WTC11 (cell line): ENCODE results near the gene KRTAP5-6. TPM values are rescaled to one million over a fixed set of nuclear protein-coding genes. Genes with fewer than 3 reads are reported as not detected.
"Not testable (repeated sequence)": the region's sequence is repeated elsewhere in the genome, so short reads cannot be mapped to it uniquely, and the experiment has no call there.

Source experiments
- ATAC-seq: fragments of 200-7000 bp; cut with Tn5 transposase; 2 replicates; pipeline ENCODE4 v1.10.0; 2021; ENCODE audit warnings: mild to moderate bottlenecking, moderate library complexity
- CTCF ChIA-PET: fragments of 300-600 bp; sonication (Branson Sonifier 250); formaldehyde crosslinking; loops from one replicate; lab custom pipeline; 2021; ENCODE audit warnings: antibody characterized with exemption; lab: Charles Lee
- POLR2A ChIA-PET: fragments of 350-600 bp; sonication (Branson Sonifier 250); formaldehyde crosslinking; loops from one replicate; lab custom pipeline; 2021; ENCODE audit warnings: antibody characterized with exemption; lab: Charles Lee
- DNase-seq: peaks from one replicate; pipeline ENCODE4 v3.0.0; 2021; ENCODE audit warnings: low spot score
- H3K27ac Mint-ChIP-seq: 2 replicates; pipeline ENCODE4 v1.8.0; 2021; ENCODE audit warnings: mixed read lengths
- H3K27me3 Mint-ChIP-seq: 2 replicates; pipeline ENCODE4 v1.8.0; 2021; ENCODE audit warnings: low read depth, mild to moderate bottlenecking, moderate library complexity, mixed read lengths
- H3K36me3 Mint-ChIP-seq: 2 replicates; pipeline ENCODE4 v1.8.0; 2021; ENCODE audit warnings: mixed read lengths
- H3K4me1 Mint-ChIP-seq: 2 replicates; pipeline ENCODE4 v1.8.0; 2022; ENCODE audit warnings: mixed read lengths
- H3K4me3 Mint-ChIP-seq: 2 replicates; pipeline ENCODE4 v1.8.0; 2021; ENCODE audit warnings: mild to moderate bottlenecking, moderate library complexity, mixed read lengths
- H3K9me3 Mint-ChIP-seq: 2 replicates; pipeline ENCODE4 v1.8.0; 2021; ENCODE audit warnings: mixed read lengths
- ATF2 ChIP-seq: sonication (generic); formaldehyde crosslinking; IDR thresholded peaks from 2 replicates; pipeline ENCODE4 v1.8.1; 2022; ENCODE audit warnings: low read depth, missing genetic modification reagents, borderline replicate concordance
- FOXP1 ChIP-seq: sonication (generic); formaldehyde crosslinking; IDR thresholded peaks from 2 replicates; pipeline ENCODE4 v1.8.0; 2022; ENCODE audit warnings: missing genetic modification reagents, mild to moderate bottlenecking, moderate library complexity, borderline replicate concordance
- GABPB1 ChIP-seq: sonication (generic); formaldehyde crosslinking; IDR thresholded peaks from 2 replicates; pipeline ENCODE4 v1.8.1; 2023; ENCODE audit warnings: mild to moderate bottlenecking, missing genetic modification reagents
- GRHL2 ChIP-seq: fragments of 250-450 bp; sonication (Bioruptor Pico); IDR thresholded peaks from 2 replicates; pipeline ENCODE4 v1.8.0; 2022; ENCODE audit warnings: mild to moderate bottlenecking, moderate library complexity; ENCODE audit not compliant: insufficient replicate concordance, severe bottlenecking
- HMGA2 ChIP-seq: fragments of 250-450 bp; sonication (Bioruptor Pico); IDR thresholded peaks from 2 replicates; pipeline ENCODE4 v1.4.0; 2021; ENCODE audit warnings: mild to moderate bottlenecking, moderate library complexity
- total RNA-seq: library from RNA; stranded (reverse); gene quantifications from 3 replicates; pipeline ENCODE4 v1.2.3, GENCODE V29; 2021

Gene KRTAP5-6
- total RNA-seq, 1 experiment from 2014 or later = 0.35 TPM

- POLR2A ChIA-PET = no interaction called here
- Mint-ChIP-seq H3K4me1 (peaks cover 8% of the 10 kb centered on the region; the same call in 1 of the 2 replicates), H3K27me3 (peaks cover 2% of the 10 kb centered on the region; the same call in 1 of the 2 replicates), H3K4me3 (no peak overlapping the region), H3K9me3 (no peaks in the 10 kb centered on the region), H3K36me3 (no peaks in the 10 kb centered on the region), H3K27ac (no peak overlapping the region)
- CTCF ChIA-PET = interaction anchor here (1.9 to 8.0 kb wide), 3 partner anchors 14 to 133 kb away, joined by 5 to 45 read pairs (median 9); no protein-coding TSS in a partner anchor
- TF ChIP-seq GRHL2 (CRISPR knock-in tag) (no peak), HMGA2 (no peak), ATF2 (CRISPR knock-in tag) (no peak)
- DNase-seq (no peak), ATAC-seq (no peak)
These were observed 17.1 kb upstream of the KRTAP5-6 start for GRCh38 chr11:1679881-1680280.

GRCh38 chr11:1682225-1682905 lies 14.6 kb upstream of the KRTAP5-6 start:
- no peak for DNase-seq
- peak; percentile 34; the same call in 1 of the 2 replicates for TF ChIP-seq GABPB1 (CRISPR knock-in tag)
- TF ChIP-seq GRHL2 (CRISPR knock-in tag) = no peak
- no peak for TF ChIP-seq FOXP1 (CRISPR knock-in tag)
- ATAC-seq = no peak
- ChIA-PET CTCF (interaction anchor here (0.9 to 2.2 kb wide), 5 partner anchors 12 to 151 kb away, joined by 3 to 8 read pairs (median 3); no protein-coding TSS in a partner anchor), POLR2A (no interaction called here)
- no peak overlapping the region for H3K4me3 Mint-ChIP-seq
- peaks cover 8% of the 10 kb centered on the region; the same call in 1 of the 2 replicates for H3K4me1 Mint-ChIP-seq
- H3K27ac Mint-ChIP-seq = no peak overlapping the region
- H3K27me3 Mint-ChIP-seq = peaks cover 2% of the 10 kb centered on the region; the same call in 1 of the 2 replicates
- no peaks in the 10 kb centered on the region for H3K36me3 Mint-ChIP-seq
- no peaks in the 10 kb centered on the region for H3K9me3 Mint-ChIP-seq

DNA sequence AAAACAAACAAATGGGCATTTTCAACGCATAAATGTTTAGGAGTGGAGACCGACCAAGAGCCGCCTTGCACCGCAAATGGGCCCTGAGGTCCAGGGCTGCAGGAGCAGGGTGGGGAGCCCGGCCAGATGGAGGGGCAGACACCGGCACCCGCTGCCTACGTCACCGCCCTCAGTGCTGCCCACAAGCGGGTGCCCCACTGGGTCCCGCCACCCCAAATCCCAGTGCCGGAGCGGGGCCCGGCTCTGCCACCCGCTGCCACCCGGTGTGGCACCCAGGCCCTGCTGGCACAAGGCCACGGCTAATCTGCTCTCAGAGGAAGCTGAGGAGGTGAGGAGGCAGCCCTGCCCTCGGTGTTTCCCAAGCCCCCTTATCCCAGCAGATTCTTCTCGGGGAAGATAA lies 13.8 kb upstream of the KRTAP5-6 start:
- CTCF ChIA-PET = interaction anchor here (1.5 to 2.2 kb wide), 3 partner anchors 11 to 136 kb away, joined by 3 to 8 read pairs (median 5); no protein-coding TSS in a partner anchor
- H3K36me3 Mint-ChIP-seq, POLR2A ChIA-PET, DNase-seq, ATAC-seq, H3K9me3 Mint-ChIP-seq, H3K4me3 Mint-ChIP-seq, H3K4me1 Mint-ChIP-seq, H3K27me3 Mint-ChIP-seq, H3K27ac Mint-ChIP-seq: not testable (repeated sequence)

DNA sequence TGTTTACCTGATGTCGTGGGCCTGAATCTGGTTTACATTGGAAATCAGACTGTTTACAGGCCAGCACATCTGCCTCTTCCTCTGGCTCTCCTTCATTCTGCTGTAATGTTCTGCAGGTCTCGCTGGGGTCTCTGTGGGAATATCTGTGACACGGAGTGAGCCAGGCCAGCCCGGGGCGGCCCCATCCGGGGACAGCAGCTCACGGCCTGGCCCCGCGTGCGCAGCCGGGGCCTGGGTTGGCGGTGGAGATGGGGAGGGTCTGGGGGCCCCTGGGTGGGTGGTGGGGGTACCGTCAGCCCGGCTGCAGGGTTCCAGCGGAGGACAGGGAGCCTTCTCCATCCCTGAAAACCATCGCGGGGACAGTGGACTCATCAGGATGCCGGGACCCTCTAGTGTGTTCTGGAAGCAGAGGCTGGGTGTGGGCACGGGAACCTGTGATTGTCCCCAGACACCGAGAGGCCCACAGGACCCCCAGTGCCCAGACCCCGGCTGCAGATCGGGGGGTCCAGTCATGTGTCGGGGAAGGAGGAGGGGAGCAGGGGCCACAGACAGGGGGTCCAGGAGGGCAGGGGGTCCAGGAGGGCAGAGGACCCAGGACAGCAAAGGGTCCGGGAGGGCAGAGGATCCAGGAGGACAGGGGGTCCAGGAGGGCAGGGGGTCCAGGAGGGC lies 13.0 kb upstream of the KRTAP5-6 start:
- H3K9me3 Mint-ChIP-seq, H3K27me3 Mint-ChIP-seq, ATAC-seq, POLR2A ChIA-PET, DNase-seq, H3K36me3 Mint-ChIP-seq, H3K27ac Mint-ChIP-seq, H3K4me3 Mint-ChIP-seq, H3K4me1 Mint-ChIP-seq: not testable (repeated sequence)
- CTCF ChIA-PET = interaction anchor here (2.1 to 2.2 kb wide), 2 partner anchors 10 to 31 kb away, joined by 5 to 8 read pairs; no protein-coding TSS in a partner anchor

- H3K36me3 Mint-ChIP-seq, CTCF ChIA-PET, H3K4me1 Mint-ChIP-seq, POLR2A ChIA-PET, H3K4me3 Mint-ChIP-seq, H3K27ac Mint-ChIP-seq, H3K9me3 Mint-ChIP-seq, ATAC-seq, H3K27me3 Mint-ChIP-seq, DNase-seq: not testable (repeated sequence)
These were observed 11.8 kb upstream of the KRTAP5-6 start for GRCh38 chr11:1684886-1685874.

DNA sequence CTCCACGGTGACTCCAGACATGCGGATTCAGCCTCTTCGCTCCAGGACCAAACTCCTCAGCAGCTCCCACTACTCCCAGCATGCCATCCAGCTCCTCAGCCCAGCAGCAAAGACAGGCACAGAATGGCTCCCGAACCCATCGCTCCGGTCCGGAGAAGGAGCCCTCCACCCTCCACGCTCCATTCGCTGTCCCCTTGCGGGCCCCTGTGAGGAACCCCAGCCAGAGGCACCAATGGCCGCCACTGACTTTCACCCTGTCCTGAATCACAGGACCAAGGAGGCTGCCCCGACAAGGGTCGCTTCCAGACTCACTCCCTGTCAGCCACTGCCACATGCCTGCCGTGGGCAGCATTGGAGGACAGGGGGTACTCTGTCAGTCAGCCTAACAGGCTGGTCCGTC lies 10.8 kb upstream of the KRTAP5-6 start:
- H3K4me1 Mint-ChIP-seq, ATAC-seq, H3K27me3 Mint-ChIP-seq, H3K9me3 Mint-ChIP-seq, DNase-seq, POLR2A ChIA-PET, CTCF ChIA-PET, H3K27ac Mint-ChIP-seq, H3K4me3 Mint-ChIP-seq, H3K36me3 Mint-ChIP-seq: not testable (repeated sequence)

GRCh38 chr11:1688336-1688947 lies 8.6 kb upstream of the KRTAP5-6 start:
- H3K9me3 Mint-ChIP-seq, H3K27me3 Mint-ChIP-seq, H3K36me3 Mint-ChIP-seq, H3K4me1 Mint-ChIP-seq, H3K27ac Mint-ChIP-seq, POLR2A ChIA-PET, DNase-seq, ATAC-seq, H3K4me3 Mint-ChIP-seq: not testable (repeated sequence)
- CTCF ChIA-PET = interaction anchor here (0.8 to 1.4 kb wide), 2 partner anchors 36 to 144 kb away, joined by 3 to 5 read pairs; no protein-coding TSS in a partner anchor
